ENCODE measurements around the gene DLG4.

The DLG4 gene

GRCh38 chr17:7253082-7253481 lies 33.4 kb upstream of the DLG4 start:
- peak overlapping the region; percentile 94 for H3K4me3 ChIP-seq (ENCODE audit: low read depth, low read length)
- no peak for TF ChIP-seq CTCF (IDR thresholded peaks at IDR 0.05; ENCODE audit: low read depth, low read length)

- peak within 1 kb of the TSS; percentile 94 for H3K4me3 ChIP-seq (ENCODE audit: low read depth, low read length)
Measured at GRCh38 chr17:7252176-7253043, 32.8 kb upstream of the DLG4 start, which contains the start of gene ELP5. ELP5 (plus strand) TSS chr17:7252215; CDS start chr17:7252551, 336 bp downstream.

GRCh38 chr17:7251661-7252175 lies 32.1 kb upstream of the DLG4 start, which contains the start of gene CTDNEP1:
CTDNEP1 (minus strand) TSS chr17:7251734; CDS start chr17:7251296, 438 bp downstream.
- TF ChIP-seq CTCF (IDR thresholded peaks at IDR 0.05; ENCODE audit: low read depth, low read length), result no peak
- peak within 1 kb of the TSS; percentile 94 for H3K4me3 ChIP-seq (ENCODE audit: low read depth, low read length)

More at GRCh38 chr17:7252176-7253043, 32.8 kb upstream of the DLG4 start, which contains the start of gene ELP5:
- no peak for TF ChIP-seq CTCF (IDR thresholded peaks at IDR 0.05; ENCODE audit: low read depth, low read length)

- peak overlapping the region; percentile 94 for H3K4me3 ChIP-seq (ENCODE audit: low read depth, low read length)
- TF ChIP-seq CTCF (IDR thresholded peaks at IDR 0.05; ENCODE audit: low read depth, low read length), result no peak
Measured at GRCh38 chr17:7250695-7251627, 31.3 kb upstream of the DLG4 start.

- H3K4me3 ChIP-seq (ENCODE audit: low read depth, low read length), result peak overlapping the region; percentile 94
- no peak for TF ChIP-seq CTCF (IDR thresholded peaks at IDR 0.05; ENCODE audit: low read depth, low read length)
Measured at GRCh38 chr17:7249830-7250229, 30.2 kb upstream of the DLG4 start.

GRCh38 chr17:7249214-7249613 lies 29.6 kb upstream of the DLG4 start:
- no peak overlapping the region for H3K4me3 ChIP-seq (ENCODE audit: low read depth, low read length)
- TF ChIP-seq CTCF (IDR thresholded peaks at IDR 0.05; ENCODE audit: low read depth, low read length), result no peak

Measured in WI38 (cell line).